ENCODE results near the gene EXOC3L2.

GRCh38 chr19:45184115-45184514 lies 61.1 kb downstream of the EXOC3L2 start:
- TF ChIP-seq CTCF (conservative IDR thresholded peaks at IDR 0.05; ENCODE audit: low read depth, low read length), result no peak
- no peak for TF ChIP-seq EZH2 (IDR thresholded peaks at IDR 0.05; ENCODE audit: borderline replicate concordance, low read depth, low read length, poor library complexity, severe bottlenecking)

All from A673 (cell line).